B cell (primary cell): ENCODE results near the gene MAVS. TPM values are rescaled to one million over a fixed set of nuclear protein-coding genes. Genes with fewer than 3 reads are reported as not detected.
A peak's percentile ranks its signal among the peaks of the same experiment; 100 is the strongest.

Source experiments
- ATAC-seq: fragments of 200-7000 bp; cut with Tn5 transposase; one replicate; pipeline ENCODE4 v1.10.0; 2021; ENCODE audit warnings: low read depth, mild to moderate bottlenecking, moderate number of reproducible peaks, moderate library complexity
- CTCF ChIA-PET: fragments of 350-600 bp; sonication (Branson Sonifier 250); formaldehyde crosslinking; loops from one replicate; lab custom pipeline; 2021; ENCODE audit warnings: antibody characterized with exemption, inconsistent platforms; lab: Charles Lee
- POLR2A ChIA-PET: fragments of 350-600 bp; sonication (Branson Sonifier 250); formaldehyde crosslinking; loops from one replicate; lab custom pipeline; 2021; ENCODE audit warnings: antibody characterized with exemption; lab: Charles Lee
- DNase-seq: peaks from one replicate; pipeline ENCODE4 v3.0.0; 2013
- H2AFZ ChIP-seq: 2 replicates; pipeline ENCODE4 v1.6.1; 2012; ENCODE audit warnings: mild to moderate bottlenecking, low read depth, low read length; ENCODE audit not compliant: insufficient read depth, poor library complexity, severe bottlenecking
- H3K27ac ChIP-seq, 2 donors: 1 replicate in 1 of 2; 2 replicates in 1 of 2; pipeline ENCODE4 v1.5.1; 2012 to 2013; ENCODE audit warnings: low read length in 2 of 2, mild to moderate bottlenecking in 2 of 2, moderate library complexity in 1 of 2
- H3K27me3 ChIP-seq, 4 experiments: fragments of 200-600 bp in 1 of 4; sonication (generic) in 1 of 4; replicated peaks in 1 of 4; 1 replicate in 2 of 4; 2 replicates in 2 of 4; pipeline versions ENCODE4 v1.6.1 to v1.7.0; 2013 to 2016; ENCODE audit warnings: low read length in 3 of 4, mild to moderate bottlenecking in 2 of 4, mixed read lengths in 1 of 4, moderate library complexity in 1 of 4; ENCODE audit not compliant: insufficient read depth in 4 of 4, control insufficient read depth in 3 of 4; ENCODE audit errors: control extremely low read depth in 1 of 4
- H3K36me3 ChIP-seq, 2 experiments: replicated peaks in 1 of 2; 1 replicate in 1 of 2; 2 replicates in 1 of 2; pipeline versions ENCODE4 v1.6.1 to v1.7.1; 2013; ENCODE audit warnings: low read length in 1 of 2; ENCODE audit not compliant: insufficient read depth in 2 of 2, control insufficient read depth in 1 of 2; ENCODE audit errors: control extremely low read depth in 1 of 2, extremely low read depth in 1 of 2
- H3K4me1 ChIP-seq, 2 donors: fragments of 200-600 bp in 1 of 2; sonication (generic) in 1 of 2; 1 replicate in 1 of 2; 2 replicates in 1 of 2; pipeline versions ENCODE4 v1.5.1 to v1.6.1; 2013 to 2017; ENCODE audit warnings: low read length in 2 of 2; ENCODE audit not compliant: control insufficient read depth in 2 of 2, insufficient read depth in 2 of 2
- H3K4me2 ChIP-seq: replicated peaks from 2 replicates; pipeline ENCODE3; 2012; ENCODE audit warnings: mild to moderate bottlenecking, low read depth, low read length; ENCODE audit not compliant: poor library complexity, severe bottlenecking
- H3K4me3 ChIP-seq, 5 experiments: fragments of 200-600 bp in 1 of 5; sonication (generic) in 1 of 5; 1 replicate in 3 of 5; 2 replicates in 2 of 5; pipeline versions ENCODE4 v1.5.1 to v1.7.0; 2011 to 2016; ENCODE audit warnings: low read length in 4 of 5, mild to moderate bottlenecking in 4 of 5, low read depth in 2 of 5, control low read depth in 1 of 5, moderate library complexity in 1 of 5; ENCODE audit not compliant: insufficient read depth in 1 of 5; ENCODE audit errors: control extremely low read depth in 1 of 5, extremely low read depth in 1 of 5
- H3K79me2 ChIP-seq: fragments of 200-600 bp; sonication (generic); one replicate; pipeline ENCODE4 v1.6.0; 2016; ENCODE audit warnings: low read length; ENCODE audit not compliant: control insufficient read depth, insufficient read depth
- H3K9ac ChIP-seq: fragments of 200-600 bp; sonication (generic); 2 replicates; pipeline ENCODE4 v1.6.1; 2017; ENCODE audit warnings: mild to moderate bottlenecking, low read length, moderate library complexity
- H3K9me3 ChIP-seq, 3 donors: one replicate each; pipeline versions ENCODE4 v1.6.1 to v1.7.1; 2013; ENCODE audit warnings: low read length in 2 of 3; ENCODE audit not compliant: control insufficient read depth in 2 of 3, insufficient read depth in 1 of 3; ENCODE audit errors: control extremely low read depth in 1 of 3
- H4K20me1 ChIP-seq: 2 replicates; pipeline ENCODE4 v1.6.0; 2012; ENCODE audit warnings: mild to moderate bottlenecking, low read length; ENCODE audit not compliant: insufficient read depth, control insufficient read depth, poor library complexity, severe bottlenecking
- H3K27ac Mint-ChIP-seq: one replicate; pipeline ENCODE4 v1.8.0; 2021; ENCODE audit warnings: mixed read lengths
- H3K27me3 Mint-ChIP-seq: one replicate; pipeline ENCODE4 v1.8.0; 2021; ENCODE audit warnings: mixed read lengths
- H3K4me1 Mint-ChIP-seq: one replicate; pipeline ENCODE4 v1.8.0; 2021; ENCODE audit warnings: mixed read lengths
- H3K4me3 Mint-ChIP-seq: one replicate; pipeline ENCODE4 v1.8.0; 2021; ENCODE audit warnings: mixed read lengths
- H3K9me3 Mint-ChIP-seq: one replicate; pipeline ENCODE4 v1.8.0; 2022; ENCODE audit warnings: mixed read lengths; ENCODE audit not compliant: insufficient read depth
- CTCF ChIP-seq: fragments of 200-600 bp; IDR thresholded peaks from one replicate; pipeline ENCODE4 v1.8.0; 2022; ENCODE audit warnings: antibody characterized with exemption, mild to moderate bottlenecking
- EZH2 ChIP-seq: IDR thresholded peaks from 2 replicates; pipeline ENCODE4 v1.6.1; 2012; ENCODE audit warnings: borderline replicate concordance, low read depth, mild to moderate bottlenecking, moderate library complexity, low read length; ENCODE audit not compliant: insufficient read depth, poor library complexity, severe bottlenecking
- WGBS: methylation state at CpG from one replicate; pipeline ENCODE4 v1.1.5; 2013; ENCODE audit warnings: missing lambda C conversion rate; ENCODE audit not compliant: insufficient coverage; 5-methylcytosine and 5-hydroxymethylcytosine counted together
- intact Hi-C: fragments of 100-400 bp; cut with micrococcal nuclease; formaldehyde crosslinking; loops from one replicate; pipeline ENCODE4 v1.10.0; 2022
- polyA plus RNA-seq: library from polyadenylated mRNA; depleted of rRNA; stranded (reverse); fragments of >200 nt; gene quantifications from 2 replicates; pipeline ENCODE4 v1.2.3, GENCODE V29; 2012
- total RNA-seq, 2 donors: library from RNA; stranded (reverse); fragments of 120-200 nt in 1 of 2; gene quantifications; 1 replicate in 1 of 2; 2 replicates in 1 of 2; pipeline versions ENCODE4 v1.2.3 to v1.2.4, GENCODE V29; 2013 to 2022

MAVS gene
- total and polyA plus RNA-seq, 2 donors (not counting 1 experiment from before 2014, with no cell fraction given), result 17.2 to 52.2 TPM

GRCh38 chr20:3890398-3890751, 43.7 kb downstream of the MAVS start:
- Mint-ChIP-seq H3K9me3 (no peaks in the 10 kb centered on the region), H3K27me3 (no peaks in the 10 kb centered on the region), H3K4me1 (peaks cover 58% of the 10 kb centered on the region), H3K27ac (peak overlapping the region; percentile 96), H3K4me3 (peak overlapping the region; percentile 93)
- Histone ChIP-seq H3K4me3 (peak overlapping the region; percentile 70 to 90 (median 86)), H3K9me3 (no peaks in the 10 kb centered on the region), H3K27ac (peak overlapping the region; percentile 72 to 90), H4K20me1 (peaks cover 41% of the 10 kb centered on the region), H3K79me2 (peaks cover 79% of the 10 kb centered on the region), H3K4me2 (peak overlapping the region; percentile 80), H3K27me3 (no peaks in the 10 kb centered on the region), H3K36me3 (peaks cover 4 to 6% of the 10 kb centered on the region in 2 experiments), H2AFZ (peak overlapping the region; percentile 90), H3K4me1 (peaks cover 45 to 55% of the 10 kb centered on the region in 2 donors), H3K9ac (peak overlapping the region; percentile 78)
- intact Hi-C loops, result no loop called here
- DNase-seq (no peak), ATAC-seq (no peak)
- whole genome bisulfite sequencing, result no CpG with 5 or more reads among the region's 3 CpGs
- ChIA-PET POLR2A (no interaction called here), CTCF (interaction anchor here (1.0 kb wide), 1 partner anchor 195 kb away, joined by 13 read pairs; no protein-coding TSS in a partner anchor)
- TF ChIP-seq EZH2 (no peak), CTCF (no peak)
